ENCODE measurements around the gene TRIP10.

The TRIP10 gene

GRCh38 chr19:6736169-6736916, 3.1 kb upstream of the TRIP10 start:
- ATAC-seq: peak; percentile 61
- TF ChIP-seq TCF4 (CRISPR knock-in tag; IDR thresholded peaks at IDR 0.05; ENCODE audit: borderline replicate concordance) (no peak), ZFP3 (CRISPR knock-in tag; IDR thresholded peaks at IDR 0.05) (peak; percentile 97)

GRCh38 chr19:6736917-6737283, 2.6 kb upstream of the TRIP10 start:
- TF ChIP-seq ISL1 (CRISPR knock-in tag; IDR thresholded peaks at IDR 0.05) (no peak), PATZ1 (CRISPR knock-in tag; IDR thresholded peaks at IDR 0.05; ENCODE audit: borderline replicate concordance) (peak; percentile 43; the same call in 1 of the 2 replicates), ZFP30 (CRISPR knock-in tag; IDR thresholded peaks at IDR 0.05) (no peak)
- peak; percentile 4 for ATAC-seq

GRCh38 chr19:6737284-6737872, 2.1 kb upstream of the TRIP10 start, which contains the start of gene GPR108:
Gene GPR108, minus strand, starts transcription at chr19:6737580. Its CDS starts 4 bp downstream, at chr19:6737576.
- TF ChIP-seq ZC3H10 (CRISPR knock-in tag; IDR thresholded peaks at IDR 0.05) (no peak), ZFP3 (CRISPR knock-in tag; IDR thresholded peaks at IDR 0.05) (no peak), PATZ1 (CRISPR knock-in tag; IDR thresholded peaks at IDR 0.05; ENCODE audit: borderline replicate concordance) (no peak), CSRNP3 (CRISPR knock-in tag; IDR thresholded peaks at IDR 0.05) (no peak), RARB (CRISPR knock-in tag; IDR thresholded peaks at IDR 0.05) (no peak), BACH2 (CRISPR knock-in tag; IDR thresholded peaks at IDR 0.05; ENCODE audit: borderline replicate concordance) (no peak), ZNF70 (CRISPR knock-in tag; IDR thresholded peaks at IDR 0.05) (no peak), ARNTL (CRISPR knock-in tag; IDR thresholded peaks at IDR 0.05; ENCODE audit: borderline replicate concordance, low read depth) (no peak), ZFP30 (CRISPR knock-in tag; IDR thresholded peaks at IDR 0.05) (no peak), GLIS3 (CRISPR knock-in tag; IDR thresholded peaks at IDR 0.05) (no peak), SNAI2 (CRISPR knock-in tag; IDR thresholded peaks at IDR 0.05) (no peak), ZNF565 (CRISPR knock-in tag; conservative IDR thresholded peaks at IDR 0.05; ENCODE audit: low read depth) (no peak), TCF4 (CRISPR knock-in tag; IDR thresholded peaks at IDR 0.05; ENCODE audit: borderline replicate concordance) (no peak), ESRRG (CRISPR knock-in tag; IDR thresholded peaks at IDR 0.05) (no peak), PPARA (CRISPR knock-in tag; IDR thresholded peaks at IDR 0.05; ENCODE audit: borderline replicate concordance) (no peak), OSR1 (CRISPR knock-in tag; IDR thresholded peaks at IDR 0.05) (no peak), TOX (CRISPR knock-in tag; IDR thresholded peaks at IDR 0.05; ENCODE audit: borderline replicate concordance) (no peak), CSDC2 (CRISPR knock-in tag; IDR thresholded peaks at IDR 0.05) (no peak)
- TF ChIP-seq, protein P1, sequence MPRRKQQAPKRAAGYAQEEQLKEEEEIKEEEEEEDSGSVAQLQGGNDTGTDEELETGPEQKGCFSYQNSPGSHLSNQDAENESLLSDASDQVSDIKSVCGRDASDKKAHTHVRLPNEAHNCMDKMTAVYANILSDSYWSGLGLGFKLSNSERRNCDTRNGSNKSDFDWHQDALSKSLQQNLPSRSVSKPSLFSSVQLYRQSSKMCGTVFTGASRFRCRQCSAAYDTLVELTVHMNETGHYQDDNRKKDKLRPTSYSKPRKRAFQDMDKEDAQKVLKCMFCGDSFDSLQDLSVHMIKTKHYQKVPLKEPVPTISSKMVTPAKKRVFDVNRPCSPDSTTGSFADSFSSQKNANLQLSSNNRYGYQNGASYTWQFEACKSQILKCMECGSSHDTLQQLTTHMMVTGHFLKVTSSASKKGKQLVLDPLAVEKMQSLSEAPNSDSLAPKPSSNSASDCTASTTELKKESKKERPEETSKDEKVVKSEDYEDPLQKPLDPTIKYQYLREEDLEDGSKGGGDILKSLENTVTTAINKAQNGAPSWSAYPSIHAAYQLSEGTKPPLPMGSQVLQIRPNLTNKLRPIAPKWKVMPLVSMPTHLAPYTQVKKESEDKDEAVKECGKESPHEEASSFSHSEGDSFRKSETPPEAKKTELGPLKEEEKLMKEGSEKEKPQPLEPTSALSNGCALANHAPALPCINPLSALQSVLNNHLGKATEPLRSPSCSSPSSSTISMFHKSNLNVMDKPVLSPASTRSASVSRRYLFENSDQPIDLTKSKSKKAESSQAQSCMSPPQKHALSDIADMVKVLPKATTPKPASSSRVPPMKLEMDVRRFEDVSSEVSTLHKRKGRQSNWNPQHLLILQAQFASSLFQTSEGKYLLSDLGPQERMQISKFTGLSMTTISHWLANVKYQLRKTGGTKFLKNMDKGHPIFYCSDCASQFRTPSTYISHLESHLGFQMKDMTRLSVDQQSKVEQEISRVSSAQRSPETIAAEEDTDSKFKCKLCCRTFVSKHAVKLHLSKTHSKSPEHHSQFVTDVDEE (CRISPR knock-in tag; IDR thresholded peaks at IDR 0.05): no peak
- peak; percentile 83 for ATAC-seq
